HL-60 (cell line): Measurements from ENCODE around the gene SIRT4.

Experiments used
- TF ChIP-seq, protein P1 (sequence below): IDR thresholded peaks from one replicate; pipeline ENCODE4 v1.5.1; 2011; ENCODE audit warnings: low read length, control low read depth, inconsistent platforms; ENCODE audit not compliant: insufficient read depth
- TF ChIP-seq, protein P2 (sequence below): IDR thresholded peaks from 2 replicates; pipeline ENCODE4 v1.6.1; 2012; ENCODE audit warnings: low read depth; ENCODE audit not compliant: insufficient replicate concordance

DNA sequence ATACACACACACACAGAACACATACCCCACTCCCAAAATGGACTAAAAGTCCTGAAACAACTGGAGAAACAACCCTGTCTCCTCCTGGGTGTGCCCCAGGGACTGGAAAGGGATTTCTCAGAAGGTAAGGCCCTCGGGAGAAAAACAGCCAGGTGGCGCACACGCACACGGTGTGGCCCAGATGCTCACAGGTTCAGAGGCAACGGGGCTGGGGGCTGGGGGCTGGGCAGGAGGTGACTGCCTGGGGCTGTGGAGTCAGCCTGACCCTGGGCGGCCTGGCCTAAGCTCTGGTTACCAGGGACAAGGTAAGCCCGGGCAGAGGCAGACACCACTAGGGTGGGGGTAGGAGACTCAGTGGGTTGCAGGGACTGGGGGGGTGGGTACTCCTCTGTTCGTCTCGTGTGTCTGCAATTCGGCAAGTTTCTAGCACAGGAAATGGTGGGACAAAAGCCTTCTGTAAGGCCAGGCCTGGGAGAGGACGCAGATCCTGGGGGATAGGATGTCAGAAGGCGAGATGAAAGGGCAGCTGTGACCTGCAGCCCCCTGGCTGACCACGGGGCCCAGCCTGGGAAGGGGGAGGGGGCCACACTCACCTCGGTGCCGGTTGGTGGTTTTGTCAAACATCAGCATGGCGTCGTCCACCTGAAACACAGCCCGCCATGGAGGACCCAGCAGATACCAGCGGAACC lies 56.4 kb downstream of the SIRT4 start:
- TF ChIP-seq, protein P1, sequence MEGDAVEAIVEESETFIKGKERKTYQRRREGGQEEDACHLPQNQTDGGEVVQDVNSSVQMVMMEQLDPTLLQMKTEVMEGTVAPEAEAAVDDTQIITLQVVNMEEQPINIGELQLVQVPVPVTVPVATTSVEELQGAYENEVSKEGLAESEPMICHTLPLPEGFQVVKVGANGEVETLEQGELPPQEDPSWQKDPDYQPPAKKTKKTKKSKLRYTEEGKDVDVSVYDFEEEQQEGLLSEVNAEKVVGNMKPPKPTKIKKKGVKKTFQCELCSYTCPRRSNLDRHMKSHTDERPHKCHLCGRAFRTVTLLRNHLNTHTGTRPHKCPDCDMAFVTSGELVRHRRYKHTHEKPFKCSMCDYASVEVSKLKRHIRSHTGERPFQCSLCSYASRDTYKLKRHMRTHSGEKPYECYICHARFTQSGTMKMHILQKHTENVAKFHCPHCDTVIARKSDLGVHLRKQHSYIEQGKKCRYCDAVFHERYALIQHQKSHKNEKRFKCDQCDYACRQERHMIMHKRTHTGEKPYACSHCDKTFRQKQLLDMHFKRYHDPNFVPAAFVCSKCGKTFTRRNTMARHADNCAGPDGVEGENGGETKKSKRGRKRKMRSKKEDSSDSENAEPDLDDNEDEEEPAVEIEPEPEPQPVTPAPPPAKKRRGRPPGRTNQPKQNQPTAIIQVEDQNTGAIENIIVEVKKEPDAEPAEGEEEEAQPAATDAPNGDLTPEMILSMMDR: no peak
- TF ChIP-seq, protein P2, sequence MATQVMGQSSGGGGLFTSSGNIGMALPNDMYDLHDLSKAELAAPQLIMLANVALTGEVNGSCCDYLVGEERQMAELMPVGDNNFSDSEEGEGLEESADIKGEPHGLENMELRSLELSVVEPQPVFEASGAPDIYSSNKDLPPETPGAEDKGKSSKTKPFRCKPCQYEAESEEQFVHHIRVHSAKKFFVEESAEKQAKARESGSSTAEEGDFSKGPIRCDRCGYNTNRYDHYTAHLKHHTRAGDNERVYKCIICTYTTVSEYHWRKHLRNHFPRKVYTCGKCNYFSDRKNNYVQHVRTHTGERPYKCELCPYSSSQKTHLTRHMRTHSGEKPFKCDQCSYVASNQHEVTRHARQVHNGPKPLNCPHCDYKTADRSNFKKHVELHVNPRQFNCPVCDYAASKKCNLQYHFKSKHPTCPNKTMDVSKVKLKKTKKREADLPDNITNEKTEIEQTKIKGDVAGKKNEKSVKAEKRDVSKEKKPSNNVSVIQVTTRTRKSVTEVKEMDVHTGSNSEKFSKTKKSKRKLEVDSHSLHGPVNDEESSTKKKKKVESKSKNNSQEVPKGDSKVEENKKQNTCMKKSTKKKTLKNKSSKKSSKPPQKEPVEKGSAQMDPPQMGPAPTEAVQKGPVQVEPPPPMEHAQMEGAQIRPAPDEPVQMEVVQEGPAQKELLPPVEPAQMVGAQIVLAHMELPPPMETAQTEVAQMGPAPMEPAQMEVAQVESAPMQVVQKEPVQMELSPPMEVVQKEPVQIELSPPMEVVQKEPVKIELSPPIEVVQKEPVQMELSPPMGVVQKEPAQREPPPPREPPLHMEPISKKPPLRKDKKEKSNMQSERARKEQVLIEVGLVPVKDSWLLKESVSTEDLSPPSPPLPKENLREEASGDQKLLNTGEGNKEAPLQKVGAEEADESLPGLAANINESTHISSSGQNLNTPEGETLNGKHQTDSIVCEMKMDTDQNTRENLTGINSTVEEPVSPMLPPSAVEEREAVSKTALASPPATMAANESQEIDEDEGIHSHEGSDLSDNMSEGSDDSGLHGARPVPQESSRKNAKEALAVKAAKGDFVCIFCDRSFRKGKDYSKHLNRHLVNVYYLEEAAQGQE: no peak
